Eye (tissue), 1 donor: ENCODE data around the gene ARHGEF10L.

ENCODE experiments used
- DNase-seq: peaks from one replicate; pipeline ENCODE4 v3.0.0-alpha.2; 2015

ARHGEF10L gene

GRCh38 chr1:17551755-17552234, 12.3 kb downstream of the ARHGEF10L start:
- DNase-seq: peak; percentile 70

GRCh38 chr1:17553975-17554700, 14.6 kb downstream of the ARHGEF10L start:
- DNase-seq: no peak

GRCh38 chr1:17554954-17555353, 15.5 kb downstream of the ARHGEF10L start:
- no peak for DNase-seq

GRCh38 chr1:17557986-17558385, 18.5 kb downstream of the ARHGEF10L start:
- DNase-seq: no peak

GRCh38 chr1:17558541-17558940, 19.0 kb downstream of the ARHGEF10L start:
- DNase-seq: no peak

- no peak for DNase-seq
Measured at GRCh38 chr1:17558954-17559614, 19.6 kb downstream of the ARHGEF10L start.

- no peak for DNase-seq
Measured at GRCh38 chr1:17559615-17560419, 20.3 kb downstream of the ARHGEF10L start.

GRCh38 chr1:17561247-17561548, 21.7 kb downstream of the ARHGEF10L start:
- peak; percentile 45 for DNase-seq

- no peak for DNase-seq
Measured at GRCh38 chr1:17561561-17561985, 22.1 kb downstream of the ARHGEF10L start.

GRCh38 chr1:17562375-17562774, 22.9 kb downstream of the ARHGEF10L start:
- no peak for DNase-seq

- DNase-seq: peak; percentile 41
Measured at GRCh38 chr1:17563494-17564281, 24.2 kb downstream of the ARHGEF10L start.

- DNase-seq: peak; percentile 54
Measured at GRCh38 chr1:17564458-17565393, 25.2 kb downstream of the ARHGEF10L start.

- DNase-seq: peak; percentile 69
Measured at GRCh38 chr1:17565461-17566252, 26.2 kb downstream of the ARHGEF10L start.

- no peak for DNase-seq
Measured at GRCh38 chr1:17566417-17566816, 26.9 kb downstream of the ARHGEF10L start.

GRCh38 chr1:17566892-17567291, 27.4 kb downstream of the ARHGEF10L start:
- DNase-seq: no peak

GRCh38 chr1:17567582-17567981, 28.1 kb downstream of the ARHGEF10L start:
- DNase-seq: no peak

- DNase-seq: no peak
Measured at GRCh38 chr1:17568014-17568900, 28.8 kb downstream of the ARHGEF10L start.

GRCh38 chr1:17569200-17570139, 30.0 kb downstream of the ARHGEF10L start:
- DNase-seq: peak; percentile 59
